Right renal pelvis (tissue), 4 donors: ENCODE data around the gene DCTN2. TPM values are rescaled to one million over a fixed set of nuclear protein-coding genes. Genes with fewer than 3 reads are reported as not detected.
"Not testable (repeated sequence)": the region's sequence is repeated elsewhere in the genome, so short reads cannot be mapped to it uniquely, and the experiment has no call there.

ENCODE experiments used
- DNase-seq, 4 donors: peaks; one replicate each; pipeline ENCODE4 v3.0.0-alpha.2; 2013; ENCODE audit warnings: low read depth in 4 of 4, low spot score in 3 of 4, missing footprints in 1 of 4
- polyA plus RNA-seq, 4 donors: library from polyadenylated mRNA; unstranded; fragments of 120-200 nt; gene quantifications; one replicate each; pipeline ENCODE4 v1.2.1, GENCODE V29; 2013; ENCODE audit not compliant: insufficient read length in 4 of 4

Gene DCTN2
- 100 to 1,000 TPM; 159 to 179 (median 166) TPM for polyA plus RNA-seq

- DNase-seq = peak; percentile 89 to 94 (median 93)
Observed at GRCh38 chr12:57546438-57547287, at the start of gene DCTN2. Gene DCTN2 (minus strand): TSS chr12:57547192. CDS start chr12:57547063, 129 bp downstream.

- no peak for DNase-seq
Observed at GRCh38 chr12:57593187-57593586, 46.2 kb upstream of the DCTN2 start.

DNA sequence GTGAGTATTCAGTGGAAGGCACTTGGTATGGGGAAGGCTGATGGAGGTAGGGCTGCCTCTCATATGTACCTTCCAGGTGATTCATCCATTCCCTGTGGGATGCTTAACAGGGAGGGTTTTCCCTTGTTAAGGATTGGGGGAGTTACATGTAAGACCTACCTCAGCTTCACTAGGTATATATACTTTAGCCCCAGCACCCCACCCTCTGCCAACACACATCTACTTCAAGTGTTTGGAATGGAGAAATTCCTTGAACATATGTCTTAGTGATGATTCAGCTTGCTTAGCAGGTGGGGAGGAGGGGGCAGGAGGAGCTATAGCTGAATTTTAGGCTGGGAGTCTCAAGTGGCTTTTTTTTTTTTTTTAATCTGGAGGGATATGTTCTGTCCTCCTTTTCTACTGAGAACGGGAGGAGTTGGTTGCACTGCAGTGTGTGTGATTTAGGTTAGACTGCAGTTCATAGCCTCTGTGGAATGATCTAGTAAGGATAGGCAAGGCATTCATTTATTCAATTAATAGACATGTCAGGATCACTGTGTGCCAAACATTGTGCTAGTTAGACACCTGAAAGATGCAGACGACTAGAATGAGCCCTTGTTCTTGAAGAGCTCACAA is 45.7 kb upstream of the DCTN2 start:
- no peak for DNase-seq

- no peak for DNase-seq
Observed at GRCh38 chr12:57591782-57592325, 44.9 kb upstream of the DCTN2 start.

- DNase-seq = peak in 2 of 4 donors; percentile 65 to 76
Observed at GRCh38 chr12:57590864-57591781, 44.1 kb upstream of the DCTN2 start, which contains the start of gene PIP4K2C. Gene PIP4K2C (plus strand): TSS chr12:57591192. CDS start chr12:57591290, 98 bp downstream.

DNA sequence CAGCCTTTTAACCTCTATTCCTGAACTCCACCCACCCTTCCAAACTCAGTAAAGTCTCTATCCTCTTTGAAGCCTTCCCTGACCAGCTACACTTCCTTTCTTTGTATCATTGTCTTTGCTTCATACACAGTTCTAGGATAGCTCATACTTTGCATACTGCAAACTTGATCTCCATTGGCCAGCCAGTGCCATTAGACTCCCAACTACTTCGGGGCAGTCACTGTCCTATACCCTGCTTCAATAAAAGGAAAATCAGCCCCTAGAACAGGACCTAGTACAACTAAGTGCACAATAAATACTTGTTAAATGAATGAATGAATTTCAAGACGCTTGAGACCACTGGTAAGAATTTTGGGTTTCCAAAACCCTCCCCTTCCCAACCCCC is 43.5 kb upstream of the DCTN2 start:
- DNase-seq = no peak

- DNase-seq = not testable (repeated sequence)
Observed at GRCh38 chr12:57588951-57589610, 42.1 kb upstream of the DCTN2 start.

- DNase-seq = no peak
Observed at GRCh38 chr12:57586832-57587429, 39.9 kb upstream of the DCTN2 start.

DNA sequence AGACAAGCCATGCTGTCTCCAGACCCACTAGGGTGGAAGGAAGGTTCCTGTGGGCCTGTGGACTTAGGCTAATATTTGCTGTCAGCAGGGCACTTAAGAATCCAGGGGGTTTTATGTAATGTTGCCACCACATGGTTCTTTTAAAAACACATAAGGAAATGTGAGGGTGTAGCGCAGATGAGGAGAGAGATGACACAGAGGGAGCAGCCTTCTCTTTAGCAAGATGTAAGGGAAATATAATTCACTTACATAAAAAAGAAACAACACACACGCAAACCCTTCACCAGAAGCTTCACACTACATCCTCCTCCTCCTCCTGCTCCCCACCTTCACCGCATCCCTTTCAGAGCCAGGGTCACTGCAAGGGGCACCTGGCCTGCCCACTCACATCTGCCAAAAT is 39.1 kb upstream of the DCTN2 start:
- DNase-seq = no peak

- no peak for DNase-seq
Observed at GRCh38 chr12:57585156-57585555, 38.2 kb upstream of the DCTN2 start.

DNA sequence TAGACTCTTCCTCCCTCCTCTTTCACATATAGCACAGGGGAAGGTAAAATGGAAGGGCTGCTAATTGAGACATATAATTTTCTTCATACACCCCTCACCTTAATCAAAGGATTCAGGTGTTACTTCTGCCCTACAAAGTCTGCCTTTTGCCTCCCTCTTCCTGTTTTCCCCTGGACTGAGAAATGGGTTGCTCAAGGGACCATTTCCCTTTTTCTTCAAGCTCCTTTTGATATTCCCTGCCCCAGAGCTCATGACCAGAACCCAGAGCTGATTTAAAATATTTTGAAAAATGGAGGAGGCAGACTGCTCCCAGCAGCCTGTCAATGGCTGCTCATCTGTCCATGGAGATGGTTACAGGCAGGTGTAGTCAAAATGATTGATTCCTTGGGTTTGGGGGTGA is 37.7 kb upstream of the DCTN2 start:
- no peak for DNase-seq

DNA sequence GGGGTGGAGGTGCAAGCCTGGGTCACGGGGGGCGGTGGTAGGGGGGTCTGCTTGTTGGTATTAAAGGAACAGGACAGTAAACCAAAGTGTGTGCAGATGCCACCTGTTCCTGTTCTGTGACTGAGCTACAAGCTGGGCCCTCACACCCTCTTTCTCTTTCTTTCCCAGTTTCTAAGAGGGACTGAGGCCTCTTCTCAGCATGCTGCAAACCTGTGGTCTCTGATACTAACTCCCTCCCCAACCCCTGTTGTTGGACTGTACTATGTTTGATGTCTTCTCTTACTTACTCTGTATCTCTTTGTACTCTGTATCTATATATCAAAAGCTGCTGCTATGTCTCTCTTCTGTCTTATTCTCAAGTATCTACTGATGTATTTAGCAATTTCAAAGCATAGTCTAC is 37.1 kb upstream of the DCTN2 start:
- no peak for DNase-seq

DNA sequence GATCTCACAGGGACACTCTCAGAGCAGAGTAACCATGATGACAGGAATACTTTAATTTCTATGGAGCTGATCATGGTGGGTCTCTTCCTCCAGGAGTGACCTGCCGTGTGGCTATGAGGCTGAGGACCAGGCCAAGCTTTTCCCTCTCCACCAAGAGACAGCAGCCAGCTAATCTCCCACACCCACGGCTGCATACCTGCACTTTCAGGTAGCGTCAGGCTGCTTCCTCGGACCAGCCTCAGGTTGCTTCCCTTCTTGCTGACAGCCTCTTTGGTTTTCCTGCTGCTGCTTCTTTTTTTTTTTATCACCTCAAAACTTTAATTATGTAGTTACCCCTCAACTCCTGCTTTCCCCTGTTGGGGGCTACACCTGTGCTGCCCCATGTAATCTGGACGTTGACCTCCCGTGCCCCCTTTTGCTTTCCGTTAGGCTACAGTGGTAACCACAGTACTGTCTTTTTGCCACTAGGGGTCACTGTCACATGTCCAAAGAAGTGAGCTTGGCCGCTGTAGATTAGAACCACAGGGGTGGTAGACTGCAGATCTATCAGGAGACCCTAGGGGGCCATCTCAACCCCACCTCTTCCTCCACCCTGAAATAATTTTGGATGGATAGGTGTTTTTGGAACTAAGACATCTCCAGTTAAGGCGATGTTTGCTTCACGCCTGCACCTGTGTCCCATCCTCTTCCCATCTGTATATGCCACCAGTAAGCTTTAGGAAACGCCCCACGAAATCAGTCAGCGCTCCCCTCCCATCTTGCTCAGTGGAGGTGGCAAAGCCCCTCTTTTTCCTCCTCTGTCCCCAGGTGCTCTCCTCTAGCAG is 36.2 kb upstream of the DCTN2 start:
- peak in 3 of 4 donors; percentile 61 to 63 (median 61) for DNase-seq

- DNase-seq = no peak
Observed at GRCh38 chr12:57582440-57582839, 35.4 kb upstream of the DCTN2 start.

DNA sequence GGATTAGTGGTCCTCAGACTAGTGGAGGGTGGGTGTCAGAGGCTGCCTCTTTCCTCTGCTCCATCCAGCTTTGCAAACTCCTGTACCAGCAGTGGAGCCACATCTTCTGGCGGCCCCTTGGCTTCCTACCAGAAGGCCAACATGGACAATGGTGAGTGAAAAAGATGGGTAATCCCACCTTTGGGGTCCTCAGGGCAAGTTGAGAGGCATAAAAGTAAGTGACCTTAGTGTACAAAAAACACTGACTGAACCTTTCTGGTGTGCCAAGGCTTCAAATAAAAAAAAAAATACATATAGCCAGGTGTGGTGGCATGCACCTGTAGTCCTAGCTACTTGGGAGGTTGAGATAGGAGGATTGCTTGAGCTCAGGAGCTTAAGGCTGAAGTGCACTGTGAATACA is 34.8 kb upstream of the DCTN2 start:
- no peak for DNase-seq

GRCh38 chr12:57580466-57580795 is 33.4 kb upstream of the DCTN2 start:
- no peak for DNase-seq

- no peak for DNase-seq
Observed at GRCh38 chr12:57579677-57580465, 32.9 kb upstream of the DCTN2 start.

DNA sequence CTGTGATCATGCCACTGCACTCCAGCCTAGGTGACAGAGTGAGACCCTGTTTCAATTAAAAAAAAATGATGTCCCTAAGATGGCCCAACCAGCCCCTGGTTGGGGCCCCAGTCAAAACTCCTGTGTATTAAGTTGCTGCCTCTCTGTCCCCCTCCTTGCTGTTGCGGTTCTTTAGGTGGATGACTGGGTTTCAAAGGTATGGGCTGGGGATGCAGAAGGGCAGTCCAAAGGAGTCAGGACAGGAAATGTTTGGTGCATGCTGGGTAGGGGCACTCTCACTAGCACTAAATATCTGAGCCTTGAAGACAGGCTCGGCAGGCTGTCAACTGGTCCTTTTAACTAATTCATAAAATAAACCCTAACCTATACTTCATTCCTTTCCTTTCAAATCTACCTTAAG is 32.0 kb upstream of the DCTN2 start:
- DNase-seq = no peak
